Activated CD4-positive, alpha-beta T cell treated with anti-CD3 and anti-CD28 coated beads, Interleukin-2, amount 10 ng/mL, durations not matched to agents 7 days and 5 days (primary cell): ENCODE data around the gene LIN28B. TPM values are rescaled to one million over a fixed set of nuclear protein-coding genes. Genes with fewer than 3 reads are reported as not detected.
"Not testable (repeated sequence)": the region's sequence is repeated elsewhere in the genome, so short reads cannot be mapped to it uniquely, and the experiment has no call there.

Experiments used
- CTCF ChIA-PET: fragments of 350-600 bp; sonication (Branson Sonifier 250); formaldehyde crosslinking; loops from one replicate; lab custom pipeline; 2021; ENCODE audit warnings: antibody characterized with exemption; lab: Charles Lee
- POLR2A ChIA-PET: fragments of 350-600 bp; sonication (Branson Sonifier 250); formaldehyde crosslinking; loops from one replicate; lab custom pipeline; 2021; ENCODE audit warnings: antibody characterized with exemption; lab: Charles Lee
- DNase-seq: peaks from one replicate; pipeline ENCODE4 v3.0.0-alpha.2; 2020
- H3K27ac Mint-ChIP-seq: one replicate; pipeline ENCODE4 v1.8.0; 2021; ENCODE audit warnings: mild to moderate bottlenecking, moderate library complexity, mixed read lengths
- H3K27me3 Mint-ChIP-seq: one replicate; pipeline ENCODE4 v1.8.0; 2021; ENCODE audit warnings: mixed read lengths
- H3K36me3 Mint-ChIP-seq: one replicate; pipeline ENCODE4 v1.8.0; 2021; ENCODE audit warnings: low read depth, mixed read lengths
- H3K4me1 Mint-ChIP-seq: one replicate; pipeline ENCODE4 v1.8.0; 2021; ENCODE audit warnings: mixed read lengths
- H3K4me3 Mint-ChIP-seq: one replicate; pipeline ENCODE4 v1.8.0; 2021; ENCODE audit warnings: mild to moderate bottlenecking, moderate library complexity, mixed read lengths
- H3K9me3 Mint-ChIP-seq: one replicate; pipeline ENCODE4 v1.8.0; 2021; ENCODE audit warnings: mixed read lengths
- total RNA-seq, 2 experiments: library from RNA; stranded (reverse); gene quantifications; one replicate each; pipeline ENCODE4 v1.2.3, GENCODE V29; 2021

Gene LIN28B
- total RNA-seq, 2 experiments from 2014 or later = not detected

- Mint-ChIP-seq H3K27me3 (peaks cover 33% of the 10 kb centered on the region), H3K4me1 (peaks cover 8% of the 10 kb centered on the region), H3K27ac (no peak overlapping the region), H3K4me3 (no peak overlapping the region), H3K36me3 (peaks cover 9% of the 10 kb centered on the region), H3K9me3 (no peaks in the 10 kb centered on the region)
- DNase-seq = peak; percentile 21
- ChIA-PET POLR2A (no interaction called here), CTCF (no interaction called here)
These were observed 13.1 kb upstream of the LIN28B start for GRCh38 chr6:104943781-104944180.

- Mint-ChIP-seq H3K9me3 (peaks cover 2% of the 10 kb centered on the region), H3K27ac (no peak overlapping the region), H3K4me3 (no peak overlapping the region), H3K36me3 (peaks cover 5% of the 10 kb centered on the region), H3K4me1 (peaks cover 8% of the 10 kb centered on the region), H3K27me3 (peaks cover 36% of the 10 kb centered on the region)
- ChIA-PET CTCF (no interaction called here), POLR2A (no interaction called here)
- DNase-seq = no peak
These were observed 7.7 kb upstream of the LIN28B start for GRCh38 chr6:104949206-104949605.

- H3K27me3 Mint-ChIP-seq = peaks cover 58% of the 10 kb centered on the region
- H3K27ac Mint-ChIP-seq = no peak overlapping the region
- no peak for DNase-seq
- POLR2A ChIA-PET = no interaction called here
- H3K9me3 Mint-ChIP-seq = peaks cover 4% of the 10 kb centered on the region
- H3K4me3 Mint-ChIP-seq = no peak overlapping the region
- H3K36me3 Mint-ChIP-seq = peaks cover 5% of the 10 kb centered on the region
- peaks cover 11% of the 10 kb centered on the region for H3K4me1 Mint-ChIP-seq
- CTCF ChIA-PET = no interaction called here
These were observed 5.2 kb upstream of the LIN28B start for GRCh38 chr6:104951677-104952076.

GRCh38 chr6:104952911-104953399, 4.0 kb upstream of the LIN28B start:
- DNase-seq = no peak
- Mint-ChIP-seq H3K27ac (no peak overlapping the region), H3K9me3 (peaks cover 4% of the 10 kb centered on the region), H3K36me3 (peaks cover 5% of the 10 kb centered on the region), H3K4me1 (peaks cover 21% of the 10 kb centered on the region), H3K4me3 (no peak overlapping the region), H3K27me3 (peaks cover 69% of the 10 kb centered on the region)
- POLR2A ChIA-PET = no interaction called here
- CTCF ChIA-PET = no interaction called here

- CTCF ChIA-PET, H3K27ac Mint-ChIP-seq, H3K4me3 Mint-ChIP-seq, H3K9me3 Mint-ChIP-seq, H3K36me3 Mint-ChIP-seq, DNase-seq, POLR2A ChIA-PET: not testable (repeated sequence)
- peaks cover 24% of the 10 kb centered on the region for H3K4me1 Mint-ChIP-seq
- peaks cover 75% of the 10 kb centered on the region for H3K27me3 Mint-ChIP-seq
These were observed 3.3 kb upstream of the LIN28B start for GRCh38 chr6:104953400-104954189.

- ChIA-PET CTCF (no interaction called here), POLR2A (no interaction called here)
- peaks cover 5% of the 10 kb centered on the region for H3K36me3 Mint-ChIP-seq
- DNase-seq = no peak
- H3K4me3 Mint-ChIP-seq = no peak overlapping the region
- H3K27ac Mint-ChIP-seq = no peak overlapping the region
- peaks cover 24% of the 10 kb centered on the region for H3K4me1 Mint-ChIP-seq
- peaks cover 78% of the 10 kb centered on the region for H3K27me3 Mint-ChIP-seq
- H3K9me3 Mint-ChIP-seq = peaks cover 4% of the 10 kb centered on the region
These were observed 2.6 kb upstream of the LIN28B start for GRCh38 chr6:104954190-104954797.

- peaks cover 5% of the 10 kb centered on the region for H3K36me3 Mint-ChIP-seq
- H3K4me1 Mint-ChIP-seq = peaks cover 24% of the 10 kb centered on the region
- ChIA-PET CTCF (interaction anchor here (0.6 kb wide), 1 partner anchor 1930 kb away, joined by 4 read pairs; no protein-coding TSS in a partner anchor), POLR2A (no interaction called here)
- peaks cover 78% of the 10 kb centered on the region for H3K27me3 Mint-ChIP-seq
- H3K9me3 Mint-ChIP-seq = peaks cover 4% of the 10 kb centered on the region
- no peak overlapping the region for H3K27ac Mint-ChIP-seq
- DNase-seq = no peak
- H3K4me3 Mint-ChIP-seq = no peak overlapping the region
These were observed 1.4 kb upstream of the LIN28B start for GRCh38 chr6:104955491-104955890.

GRCh38 chr6:104955927-104956730, 778 bp upstream of the LIN28B start:
- H3K4me1 Mint-ChIP-seq = peaks cover 24% of the 10 kb centered on the region
- peaks cover 76% of the 10 kb centered on the region for H3K27me3 Mint-ChIP-seq
- peaks cover 4% of the 10 kb centered on the region for H3K9me3 Mint-ChIP-seq
- DNase-seq = no peak
- H3K27ac Mint-ChIP-seq = no peak overlapping the region
- no peak overlapping the region for H3K4me3 Mint-ChIP-seq
- peaks cover 5% of the 10 kb centered on the region for H3K36me3 Mint-ChIP-seq
- POLR2A ChIA-PET = no interaction called here
- CTCF ChIA-PET = interaction anchor here (0.6 kb wide), 1 partner anchor 1930 kb away, joined by 4 read pairs; no protein-coding TSS in a partner anchor

GRCh38 chr6:104957301-104958177, 632 bp downstream of the LIN28B start:
- Mint-ChIP-seq H3K36me3 (peaks cover 5% of the 10 kb centered on the region), H3K4me1 (peaks cover 24% of the 10 kb centered on the region), H3K9me3 (peaks cover 4% of the 10 kb centered on the region), H3K27me3 (peaks cover 66% of the 10 kb centered on the region), H3K27ac (no peak overlapping the region), H3K4me3 (no peak overlapping the region)
- POLR2A ChIA-PET = no interaction called here
- CTCF ChIA-PET = no interaction called here
- DNase-seq = no peak

- DNase-seq = no peak
- Mint-ChIP-seq H3K27ac (no peak overlapping the region), H3K36me3 (peaks cover 3% of the 10 kb centered on the region), H3K9me3 (peaks cover 3% of the 10 kb centered on the region), H3K4me1 (peaks cover 22% of the 10 kb centered on the region), H3K27me3 (peaks cover 58% of the 10 kb centered on the region), H3K4me3 (no peak overlapping the region)
- ChIA-PET CTCF (no interaction called here), POLR2A (no interaction called here)
These were observed 1.5 kb downstream of the LIN28B start for GRCh38 chr6:104958178-104959025.

- Mint-ChIP-seq H3K4me3 (no peak overlapping the region), H3K27me3 (peaks cover 50% of the 10 kb centered on the region), H3K4me1 (peaks cover 17% of the 10 kb centered on the region), H3K36me3 (no peaks in the 10 kb centered on the region), H3K27ac (no peak overlapping the region), H3K9me3 (peaks cover 3% of the 10 kb centered on the region)
- ChIA-PET CTCF (no interaction called here), POLR2A (no interaction called here)
- no peak for DNase-seq
These were observed 2.3 kb downstream of the LIN28B start for GRCh38 chr6:104959026-104959858.
